ENCODE data around the gene ERC2.

GRCh38 chr3:56468184-56469106 is at the start of gene ERC2:
- no peak for TF ChIP-seq POLR2AphosphoS5 (IDR thresholded peaks at IDR 0.05; ENCODE audit: low read depth, low read length)
- no peak for TF ChIP-seq POLR2A (IDR thresholded peaks at IDR 0.05; ENCODE audit: low read depth, low read length)
- no peak for TF ChIP-seq PAX5 (IDR thresholded peaks at IDR 0.05; ENCODE audit: insufficient read depth, low read length, severe bottlenecking)
- TF ChIP-seq TAF1 (IDR thresholded peaks at IDR 0.05; ENCODE audit: low read depth, low read length), result no peak
